Measurements from ENCODE around the gene PIH1D1. TPM values are rescaled to one million over a fixed set of nuclear protein-coding genes. Genes with fewer than 3 reads are reported as not detected.

The PIH1D1 gene
- total RNA-seq, 2 donors from 2014 or later = 128 to 133 TPM

DNA sequence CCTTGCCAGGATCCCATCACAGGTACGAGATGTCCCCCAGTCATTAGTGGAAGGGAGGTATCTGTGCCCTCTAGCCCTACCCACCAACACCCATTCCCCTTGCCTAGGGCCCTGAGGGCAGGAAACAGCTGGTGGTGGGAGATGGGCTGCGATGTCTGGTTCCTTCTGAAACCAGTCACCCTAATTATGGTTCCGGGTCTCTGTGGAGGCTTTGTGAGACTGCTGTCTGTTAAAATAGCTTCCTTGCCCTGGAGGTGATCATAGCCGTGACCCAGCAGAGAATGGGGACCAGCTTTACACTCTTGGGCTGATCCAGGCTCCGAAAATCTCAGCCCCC, 6.9 kb upstream of the PIH1D1 start:
- Histone ChIP-seq H3K27ac (ENCODE audit: low read depth, low read length) (no peak overlapping the region), H3K9me3 (ENCODE audit: control insufficient read depth, low read length) (no peaks in the 10 kb centered on the region), H3K4me3 (ENCODE audit: low read length) (no peak overlapping the region), H3K9ac (ENCODE audit: extremely low read depth, low read length, poor library complexity, severe bottlenecking) (no peak overlapping the region), H3K4me1 (ENCODE audit: control insufficient read depth, insufficient read depth, low read length) (no peaks in the 10 kb centered on the region), H3K36me3 (ENCODE audit: control insufficient read depth, insufficient read depth, low read length) (peaks cover 27% of the 10 kb centered on the region), H3K27me3 (ENCODE audit: control insufficient read depth, insufficient read depth, low read length, poor library complexity, severe bottlenecking) (no peaks in the 10 kb centered on the region)
- no peaks in the 10 kb centered on the region for H3K27me3 Mint-ChIP-seq (ENCODE audit: insufficient read depth)
- H3K4me1 Mint-ChIP-seq = peaks cover 3% of the 10 kb centered on the region
- no peak overlapping the region for H3K4me3 Mint-ChIP-seq
- DNase-seq = no peak
- peaks cover 35% of the 10 kb centered on the region for H3K36me3 Mint-ChIP-seq (ENCODE audit: low read depth)
- no peak for TF ChIP-seq CTCF (conservative IDR thresholded peaks at IDR 0.05)
- no peaks in the 10 kb centered on the region for H3K9me3 Mint-ChIP-seq
- H3K27ac Mint-ChIP-seq = no peak overlapping the region
- WGBS, 2 experiments (ENCODE audit: insufficient coverage in 1 of 2, insufficient read length in 1 of 2) = 92 to 98% methylated on average over 2 to 5 of the region's 5 CpGs

DNA sequence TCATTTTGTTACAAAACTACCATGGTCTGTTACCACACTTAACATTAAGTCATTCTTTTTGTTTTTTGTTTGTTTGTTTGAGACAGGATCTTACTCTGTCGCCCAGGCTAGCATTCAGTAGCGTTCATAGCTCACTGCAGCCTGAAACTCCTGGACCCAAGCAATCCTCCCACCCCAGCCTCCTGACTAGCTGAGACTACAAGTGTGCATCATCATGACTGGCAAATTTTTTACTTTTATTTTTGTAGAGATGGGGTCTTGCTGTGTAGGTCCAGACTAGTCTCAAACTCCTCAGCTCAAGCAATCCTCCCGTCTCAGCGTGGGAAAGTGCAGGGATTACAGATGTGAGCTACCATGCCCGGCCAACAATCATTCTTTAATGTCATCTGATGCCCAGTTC, 4.7 kb upstream of the PIH1D1 start:
- Histone ChIP-seq H3K4me3 (ENCODE audit: low read length) (no peak overlapping the region), H3K36me3 (ENCODE audit: control insufficient read depth, insufficient read depth, low read length) (peaks cover 27% of the 10 kb centered on the region), H3K9ac (ENCODE audit: extremely low read depth, low read length, poor library complexity, severe bottlenecking) (no peak overlapping the region), H3K4me1 (ENCODE audit: control insufficient read depth, insufficient read depth, low read length) (no peaks in the 10 kb centered on the region), H3K27me3 (ENCODE audit: control insufficient read depth, insufficient read depth, low read length, poor library complexity, severe bottlenecking) (no peaks in the 10 kb centered on the region), H3K9me3 (ENCODE audit: control insufficient read depth, low read length) (no peaks in the 10 kb centered on the region), H3K27ac (ENCODE audit: low read depth, low read length) (no peak overlapping the region)
- no peak overlapping the region for H3K27ac Mint-ChIP-seq
- H3K4me3 Mint-ChIP-seq = no peak overlapping the region
- H3K4me1 Mint-ChIP-seq = peaks cover 3% of the 10 kb centered on the region
- H3K9me3 Mint-ChIP-seq = peaks cover 1% of the 10 kb centered on the region
- TF ChIP-seq CTCF (conservative IDR thresholded peaks at IDR 0.05) = no peak
- peaks cover 33% of the 10 kb centered on the region for H3K36me3 Mint-ChIP-seq (ENCODE audit: low read depth)
- WGBS, 2 experiments (ENCODE audit: insufficient coverage in 1 of 2, insufficient read length in 1 of 2) = 97 to 100% methylated on average over 3 to 5 of the region's 5 CpGs
- DNase-seq = no peak
- H3K27me3 Mint-ChIP-seq (ENCODE audit: insufficient read depth) = no peaks in the 10 kb centered on the region

- no peak overlapping the region for H3K4me3 Mint-ChIP-seq
- no peak overlapping the region for H3K27ac ChIP-seq (ENCODE audit: low read depth, low read length)
Observed at GRCh38 chr19:49455773-49456172, 4.2 kb upstream of the PIH1D1 start.

More at GRCh38 chr19:49455773-49456172, 4.2 kb upstream of the PIH1D1 start:
- H3K9me3 Mint-ChIP-seq = peaks cover 1% of the 10 kb centered on the region
- H3K36me3 ChIP-seq (ENCODE audit: control insufficient read depth, insufficient read depth, low read length) = peaks cover 26% of the 10 kb centered on the region
- peaks cover 3% of the 10 kb centered on the region for H3K4me1 Mint-ChIP-seq
- no peaks in the 10 kb centered on the region for H3K9me3 ChIP-seq (ENCODE audit: control insufficient read depth, low read length)
- H3K9ac ChIP-seq (ENCODE audit: extremely low read depth, low read length, poor library complexity, severe bottlenecking) = no peak overlapping the region
- H3K27ac Mint-ChIP-seq = no peak overlapping the region
- H3K4me3 ChIP-seq (ENCODE audit: low read length) = no peak overlapping the region
- no peak for TF ChIP-seq CTCF (conservative IDR thresholded peaks at IDR 0.05)
- H3K4me1 ChIP-seq (ENCODE audit: control insufficient read depth, insufficient read depth, low read length) = no peaks in the 10 kb centered on the region
- 95 to 100% methylated on average over 5 of the region's 5 CpGs for WGBS, 2 experiments (ENCODE audit: insufficient coverage in 1 of 2, insufficient read length in 1 of 2)
- H3K36me3 Mint-ChIP-seq (ENCODE audit: low read depth) = peaks cover 33% of the 10 kb centered on the region
- no peaks in the 10 kb centered on the region for H3K27me3 ChIP-seq (ENCODE audit: control insufficient read depth, insufficient read depth, low read length, poor library complexity, severe bottlenecking)
- H3K27me3 Mint-ChIP-seq (ENCODE audit: insufficient read depth) = no peaks in the 10 kb centered on the region
- no peak for DNase-seq

Measured in endodermal cell (in vitro differentiated cells).